CD4-positive, CD25-positive, alpha-beta regulatory T cell (primary cell): ENCODE results near the gene B4GALT6. TPM values are rescaled to one million over a fixed set of nuclear protein-coding genes. Genes with fewer than 3 reads are reported as not detected.

Experiments
- ATAC-seq, 2 donors: fragments of 150-1000 bp; cut with Tn5 transposase; one replicate each; pipeline ENCODE4 v1.10.0; 2021; ENCODE audit warnings: low read depth in 2 of 2, moderate number of reproducible peaks in 2 of 2, moderate library complexity in 1 of 2
- DNase-seq, 3 donors: peaks; one replicate each; pipeline versions ENCODE4 v3.0.0 to v3.0.0-alpha.2; 2012 to 2022; ENCODE audit warnings: mixed read lengths in 1 of 3
- H3K27ac ChIP-seq: one replicate; pipeline ENCODE4 v1.7.0; 2013; ENCODE audit warnings: mild to moderate bottlenecking, low read length; ENCODE audit not compliant: insufficient read depth, poor library complexity, severe bottlenecking
- H3K27me3 ChIP-seq: one replicate; pipeline ENCODE4 v1.7.0; 2013; ENCODE audit warnings: low read length; ENCODE audit not compliant: control insufficient read depth, insufficient read depth
- H3K36me3 ChIP-seq: one replicate; pipeline ENCODE4 v1.7.0; 2013; ENCODE audit warnings: mild to moderate bottlenecking, low read length, moderate library complexity; ENCODE audit not compliant: control insufficient read depth, insufficient read depth
- H3K4me1 ChIP-seq: 2 replicates; pipeline ENCODE4 v1.7.0; 2013; ENCODE audit warnings: mild to moderate bottlenecking, low read length; ENCODE audit not compliant: insufficient read depth, control insufficient read depth, poor library complexity, severe bottlenecking
- H3K4me3 ChIP-seq: one replicate; pipeline ENCODE4 v1.7.0; 2013; ENCODE audit warnings: low read depth, mild to moderate bottlenecking, low read length, moderate library complexity
- H3K9me3 ChIP-seq, 2 experiments: 1 replicate in 1 of 2; 2 replicates in 1 of 2; pipeline ENCODE4 v1.7.0; 2013; ENCODE audit warnings: low read length in 2 of 2, mild to moderate bottlenecking in 1 of 2, moderate library complexity in 1 of 2; ENCODE audit not compliant: control insufficient read depth in 2 of 2
- H3K27ac Mint-ChIP-seq, 3 donors: one replicate each; pipeline ENCODE4 v1.8.0; 2020 to 2022; ENCODE audit warnings: mild to moderate bottlenecking in 3 of 3, mixed read lengths in 3 of 3, moderate library complexity in 2 of 3
- H3K27me3 Mint-ChIP-seq: one replicate; pipeline ENCODE4 v1.8.0; 2022; ENCODE audit warnings: mild to moderate bottlenecking, mixed read lengths
- H3K36me3 Mint-ChIP-seq: one replicate; pipeline ENCODE4 v1.8.0; 2020; ENCODE audit warnings: mixed read lengths
- H3K4me1 Mint-ChIP-seq, 4 donors: one replicate each; pipeline ENCODE4 v1.8.0; 2020 to 2022; ENCODE audit warnings: mixed read lengths in 4 of 4, mild to moderate bottlenecking in 1 of 4
- H3K4me3 Mint-ChIP-seq, 4 donors: one replicate each; pipeline ENCODE4 v1.8.0; 2020 to 2022; ENCODE audit warnings: mild to moderate bottlenecking in 4 of 4, mixed read lengths in 4 of 4, moderate library complexity in 3 of 4
- H3K9me3 Mint-ChIP-seq, 7 donors: one replicate each; pipeline ENCODE4 v1.8.0; 2020 to 2022; ENCODE audit warnings: mixed read lengths in 7 of 7, mild to moderate bottlenecking in 3 of 7, moderate library complexity in 2 of 7
- polyA plus RNA-seq, 4 donors: library from polyadenylated mRNA; unstranded; fragments of 300-500 nt; fragmentation: Illumina TruSeq; gene quantifications; one replicate each; pipeline ENCODE4 v1.2.3, GENCODE V29; 2021
- total RNA-seq: library from RNA; stranded (reverse); gene quantifications from one replicate; pipeline ENCODE4 v1.2.3, GENCODE V29; 2022

Gene B4GALT6
- total and polyA plus RNA-seq, 5 donors from 2014 or later: 0.47 TPM; not detected in 4

DNA sequence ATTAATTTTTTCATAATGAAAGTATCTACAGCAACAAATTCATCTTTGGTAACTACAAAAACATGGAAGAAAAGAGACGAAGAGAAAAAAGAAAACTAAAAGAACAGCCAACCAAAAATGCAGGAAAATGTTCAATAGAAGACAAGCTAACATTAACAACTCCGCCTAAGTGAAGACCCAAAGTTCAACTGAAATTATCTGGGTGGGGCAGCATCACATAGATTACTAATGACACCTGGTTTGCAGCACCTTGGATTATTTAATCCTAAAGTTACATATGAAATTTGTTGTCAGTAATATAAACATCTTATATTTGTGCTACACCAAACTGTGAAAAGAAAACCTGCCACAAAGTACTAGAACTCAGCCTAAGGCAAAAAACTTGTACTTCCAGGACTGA, 14.8 kb downstream of the B4GALT6 start:
- no peaks in the 10 kb centered on the region for H3K4me1 ChIP-seq
- Mint-ChIP-seq H3K27me3 (peaks cover 12% of the 10 kb centered on the region), H3K9me3 (no peaks in the 10 kb centered on the region), H3K4me1 (no peaks in the 10 kb centered on the region), H3K27ac (no peak overlapping the region), H3K36me3 (no peaks in the 10 kb centered on the region), H3K4me3 (no peak overlapping the region)
- peaks cover 15% of the 10 kb centered on the region for H3K27me3 ChIP-seq
- no peak for ATAC-seq
- H3K9me3 ChIP-seq: no peaks in the 10 kb centered on the region
- DNase-seq: no peak
- no peak overlapping the region for H3K27ac ChIP-seq
- H3K4me3 ChIP-seq: no peak overlapping the region
- no peaks in the 10 kb centered on the region for H3K36me3 ChIP-seq

DNA sequence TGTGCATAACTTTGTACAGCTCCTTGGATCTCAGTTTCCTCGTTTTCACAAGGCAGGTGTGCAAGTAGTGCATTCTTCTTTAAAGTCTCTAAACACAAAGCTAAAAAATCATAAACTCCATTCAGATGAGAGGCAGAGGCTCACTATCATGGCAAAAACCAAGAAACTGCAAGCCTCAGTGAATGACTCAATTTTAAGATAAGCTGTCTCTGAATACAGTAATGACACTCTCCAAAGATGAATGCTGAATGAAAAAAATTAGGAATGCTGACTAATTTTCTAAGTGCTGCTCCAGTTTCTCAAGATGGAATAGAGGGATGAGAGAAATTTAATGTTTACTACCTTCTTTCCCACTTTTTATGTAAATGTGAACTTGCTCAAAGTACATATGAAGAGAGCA, 17.2 kb downstream of the B4GALT6 start:
- Mint-ChIP-seq H3K27ac (no peak overlapping the region), H3K4me1 (no peaks in the 10 kb centered on the region), H3K36me3 (no peaks in the 10 kb centered on the region), H3K9me3 (peaks cover 0 to 2% (median 0%) of the 10 kb centered on the region in 7 donors), H3K27me3 (peaks cover 15% of the 10 kb centered on the region), H3K4me3 (no peak overlapping the region)
- no peak overlapping the region for H3K27ac ChIP-seq
- peaks cover 9% of the 10 kb centered on the region for H3K27me3 ChIP-seq
- ATAC-seq (no peak), DNase-seq (no peak)
- no peaks in the 10 kb centered on the region for H3K36me3 ChIP-seq
- no peaks in the 10 kb centered on the region for H3K9me3 ChIP-seq
- no peaks in the 10 kb centered on the region for H3K4me1 ChIP-seq
- no peak overlapping the region for H3K4me3 ChIP-seq

DNA sequence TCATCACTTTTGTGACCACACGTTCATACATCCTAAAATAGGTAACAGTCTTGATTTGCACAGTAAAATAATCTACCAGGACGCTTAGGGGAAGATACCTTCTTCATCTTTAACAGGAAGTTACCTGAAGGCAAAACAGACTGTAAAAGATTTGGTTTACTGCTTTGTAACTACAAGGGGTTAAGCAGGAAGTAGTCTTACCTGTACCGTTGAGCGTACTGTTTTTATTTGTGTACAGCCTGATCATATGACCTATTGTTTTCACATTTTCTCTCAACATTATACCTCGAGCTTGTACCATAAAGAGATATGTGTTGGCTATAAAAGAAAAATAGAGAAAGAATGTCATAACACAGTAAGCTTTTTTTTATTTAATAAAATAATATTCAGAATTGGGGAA, 18.3 kb downstream of the B4GALT6 start:
- Histone ChIP-seq H3K9me3 (no peaks in the 10 kb centered on the region), H3K27me3 (peaks cover 6% of the 10 kb centered on the region), H3K4me1 (no peaks in the 10 kb centered on the region), H3K4me3 (no peak overlapping the region), H3K27ac (no peak overlapping the region), H3K36me3 (no peaks in the 10 kb centered on the region)
- H3K36me3 Mint-ChIP-seq: no peaks in the 10 kb centered on the region
- H3K4me3 Mint-ChIP-seq: no peak overlapping the region
- no peaks in the 10 kb centered on the region for H3K4me1 Mint-ChIP-seq
- H3K27me3 Mint-ChIP-seq: peaks cover 13% of the 10 kb centered on the region
- ATAC-seq (no peak), DNase-seq (no peak)
- H3K27ac Mint-ChIP-seq: no peak overlapping the region
- peaks cover 0 to 2% (median 0%) of the 10 kb centered on the region in 7 donors for H3K9me3 Mint-ChIP-seq

DNA sequence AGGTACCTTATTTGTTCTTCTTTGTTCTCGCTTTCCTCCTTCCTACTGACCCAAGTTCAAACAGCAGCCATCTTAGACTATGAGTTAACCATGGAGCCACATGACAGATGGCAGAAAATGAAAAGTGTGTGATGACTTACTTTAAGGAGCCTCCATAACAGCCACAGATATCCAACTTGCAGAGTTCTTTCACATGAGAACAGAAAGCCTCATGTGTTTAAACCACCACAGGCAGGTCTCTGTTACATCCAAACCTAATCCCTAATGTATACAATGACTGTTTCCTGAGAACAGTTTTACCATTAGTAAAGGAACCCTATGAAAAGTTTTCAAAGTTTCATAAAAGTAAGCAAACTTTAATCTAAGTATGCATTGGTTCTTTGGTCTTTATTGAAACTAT, 20.3 kb downstream of the B4GALT6 start:
- ATAC-seq: no peak
- no peaks in the 10 kb centered on the region for H3K36me3 ChIP-seq
- H3K27me3 ChIP-seq: peaks cover 6% of the 10 kb centered on the region
- Mint-ChIP-seq H3K27me3 (peaks cover 9% of the 10 kb centered on the region), H3K4me1 (peaks cover 0 to under 1% (median 0%) of the 10 kb centered on the region in 4 donors), H3K27ac (no peak overlapping the region), H3K36me3 (no peaks in the 10 kb centered on the region), H3K9me3 (peaks cover 0 to 3% (median 0%) of the 10 kb centered on the region in 7 donors), H3K4me3 (no peak overlapping the region)
- no peak overlapping the region for H3K4me3 ChIP-seq
- no peak for DNase-seq
- H3K9me3 ChIP-seq: no peaks in the 10 kb centered on the region
- no peaks in the 10 kb centered on the region for H3K4me1 ChIP-seq
- H3K27ac ChIP-seq: no peak overlapping the region

DNA sequence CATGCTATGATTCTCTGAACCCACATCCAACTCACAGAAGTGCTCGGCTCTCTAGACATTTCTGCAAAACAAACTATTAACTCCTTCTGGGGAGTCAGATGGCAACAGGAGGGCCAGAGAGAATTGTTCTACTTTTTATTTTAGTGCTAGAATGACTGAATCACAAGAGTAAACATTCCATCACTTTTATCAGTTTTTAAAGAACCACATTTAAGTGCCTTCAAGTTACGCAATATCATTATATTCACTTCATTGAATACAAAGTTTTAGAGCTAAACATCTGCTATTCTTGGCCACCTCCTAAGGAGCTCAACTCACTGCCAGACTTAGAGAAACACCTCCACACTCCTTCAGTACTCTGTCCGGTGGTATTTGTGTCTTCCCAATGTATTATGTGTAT, 22.4 kb downstream of the B4GALT6 start:
- Histone ChIP-seq H3K36me3 (no peaks in the 10 kb centered on the region), H3K27me3 (peaks cover 2% of the 10 kb centered on the region), H3K9me3 (no peaks in the 10 kb centered on the region), H3K4me1 (no peaks in the 10 kb centered on the region), H3K27ac (no peak overlapping the region), H3K4me3 (no peak overlapping the region)
- ATAC-seq: no peak
- Mint-ChIP-seq H3K4me1 (peaks cover 0 to 11% (median 6%) of the 10 kb centered on the region in 4 donors), H3K27me3 (peaks cover 5% of the 10 kb centered on the region), H3K4me3 (no peak overlapping the region), H3K9me3 (peaks cover 0 to 3% (median 0%) of the 10 kb centered on the region in 7 donors), H3K36me3 (no peaks in the 10 kb centered on the region), H3K27ac (no peak overlapping the region)
- DNase-seq: no peak

DNA sequence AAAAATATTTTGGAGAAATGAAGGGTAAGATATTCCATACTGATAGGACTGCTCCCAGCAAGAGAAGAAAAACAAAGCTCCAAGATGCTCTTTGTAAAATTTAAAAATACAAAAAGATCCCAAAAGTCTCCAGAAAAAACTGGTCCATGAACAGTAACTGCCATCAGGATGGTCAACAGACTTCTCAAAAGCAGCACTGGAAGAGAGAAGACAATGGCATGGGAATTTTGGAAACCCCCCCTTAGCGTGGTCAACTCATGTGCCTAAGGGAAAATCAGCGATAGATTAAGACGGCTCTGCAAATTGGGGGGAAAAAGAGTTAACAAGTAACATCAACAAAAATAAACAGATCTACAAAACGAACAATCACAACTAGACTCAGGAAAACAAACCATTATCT, 23.6 kb downstream of the B4GALT6 start:
- H3K36me3 Mint-ChIP-seq: no peaks in the 10 kb centered on the region
- H3K27ac Mint-ChIP-seq: no peak overlapping the region
- no peaks in the 10 kb centered on the region for H3K4me1 ChIP-seq
- H3K4me1 Mint-ChIP-seq: peaks cover 0 to 11% (median 6%) of the 10 kb centered on the region in 4 donors
- peaks cover 0 to 3% (median 0%) of the 10 kb centered on the region in 7 donors for H3K9me3 Mint-ChIP-seq
- no peaks in the 10 kb centered on the region for H3K9me3 ChIP-seq
- no peak overlapping the region for H3K4me3 Mint-ChIP-seq
- H3K27me3 Mint-ChIP-seq: peaks cover 5% of the 10 kb centered on the region
- ATAC-seq: no peak
- H3K27ac ChIP-seq: no peak overlapping the region
- no peaks in the 10 kb centered on the region for H3K27me3 ChIP-seq
- DNase-seq: no peak
- no peak overlapping the region for H3K4me3 ChIP-seq
- no peaks in the 10 kb centered on the region for H3K36me3 ChIP-seq

DNA sequence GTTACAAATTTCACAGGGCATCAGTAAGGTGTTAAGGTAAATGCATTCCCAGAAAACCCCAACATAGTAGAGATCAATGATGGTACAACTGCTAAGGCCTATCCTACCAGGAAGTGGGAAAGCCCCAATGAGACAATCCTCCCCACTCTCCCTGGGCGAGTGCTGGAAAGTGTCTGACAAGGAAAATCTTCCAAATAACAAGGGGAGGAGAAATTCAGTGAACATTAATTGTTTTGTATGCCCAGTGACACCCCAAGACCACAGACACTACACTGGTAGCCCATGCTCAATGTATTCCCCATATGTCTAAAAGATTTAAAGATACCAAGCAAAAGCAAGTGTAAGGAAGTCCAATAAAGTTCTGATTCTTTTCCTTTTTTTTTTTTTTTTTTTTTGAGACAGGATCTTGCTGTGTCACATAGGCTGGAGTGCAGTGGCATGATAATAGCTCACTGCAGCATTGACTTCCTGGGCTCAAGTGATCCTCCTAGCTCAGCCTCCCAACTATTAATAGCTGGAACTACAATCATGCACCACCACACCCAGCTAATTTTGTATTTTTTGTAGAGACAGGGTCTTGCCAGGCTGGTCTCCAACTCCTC, 24.7 kb downstream of the B4GALT6 start:
- Histone ChIP-seq H3K4me3 (no peak overlapping the region), H3K27ac (no peak overlapping the region), H3K9me3 (no peaks in the 10 kb centered on the region), H3K36me3 (no peaks in the 10 kb centered on the region), H3K4me1 (no peaks in the 10 kb centered on the region), H3K27me3 (no peaks in the 10 kb centered on the region)
- H3K27me3 Mint-ChIP-seq: peaks cover 5% of the 10 kb centered on the region
- peaks cover 0 to 3% (median 0%) of the 10 kb centered on the region in 7 donors for H3K9me3 Mint-ChIP-seq
- no peak overlapping the region for H3K4me3 Mint-ChIP-seq
- DNase-seq: no peak
- peaks cover 0 to 11% (median 6%) of the 10 kb centered on the region in 4 donors for H3K4me1 Mint-ChIP-seq
- no peak overlapping the region for H3K27ac Mint-ChIP-seq
- ATAC-seq: no peak
- H3K36me3 Mint-ChIP-seq: no peaks in the 10 kb centered on the region
